Left hindlimb (tissue), 1 donor: Measurements from ENCODE around the gene ACSM2B.
"Not testable (repeated sequence)": the region's sequence is repeated elsewhere in the genome, so short reads cannot be mapped to it uniquely, and the experiment has no call there.

ENCODE experiments used
- DNase-seq: peaks from one replicate; pipeline ENCODE4 v3.0.0-alpha.2; 2018

Gene ACSM2B

GRCh38 chr16:20531795-20532194 is 44.4 kb downstream of the ACSM2B start:
- DNase-seq = not testable (repeated sequence)

- no peak for DNase-seq
Observed at GRCh38 chr16:20520103-20520502, 56.1 kb downstream of the ACSM2B start.

GRCh38 chr16:20519231-20519630 is 56.9 kb downstream of the ACSM2B start:
- DNase-seq = no peak

GRCh38 chr16:20517149-20517548 is 59.0 kb downstream of the ACSM2B start:
- no peak for DNase-seq

GRCh38 chr16:20515688-20516090 is 60.5 kb downstream of the ACSM2B start:
- DNase-seq = no peak

- DNase-seq = no peak
Observed at GRCh38 chr16:20510323-20510722, 65.8 kb downstream of the ACSM2B start.

GRCh38 chr16:20507280-20507679 is 68.9 kb downstream of the ACSM2B start:
- no peak for DNase-seq

- no peak for DNase-seq
Observed at GRCh38 chr16:20504418-20504817, 71.7 kb downstream of the ACSM2B start.

GRCh38 chr16:20491448-20491847 is 84.7 kb downstream of the ACSM2B start:
- DNase-seq = not testable (repeated sequence)

- DNase-seq = not testable (repeated sequence)
Observed at GRCh38 chr16:20490994-20491393, 85.2 kb downstream of the ACSM2B start.
